SK-N-SH (cell line): ENCODE data around the gene ERC2. TPM values are rescaled to one million over a fixed set of nuclear protein-coding genes. Genes with fewer than 3 reads are reported as not detected.

ENCODE experiments used
- CTCF ChIA-PET: fragments of 300-600, 350-600 bp; formaldehyde crosslinking; extraction: SDS; loops from one replicate; lab custom pipeline; 2021; lab: Yijun Ruan, JAX
- POLR2A ChIA-PET: fragments of 350-600 bp; sonication (Branson Sonifier 250); formaldehyde crosslinking; extraction: SDS; loops from one replicate; lab custom pipeline; 2020; ENCODE audit warnings: antibody characterized with exemption, inconsistent platforms; lab: Yijun Ruan, JAX
- DNase-seq: peaks from one replicate; pipeline ENCODE4 v3.0.0; 2012
- H2AFZ ChIP-seq: fragments of 200-600 bp; sonication (generic); 2 replicates; pipeline ENCODE4 v1.8.1; 2016; ENCODE audit warnings: antibody characterized with exemption, mild to moderate bottlenecking, low read depth
- H3F3A ChIP-seq: fragments of 200-600 bp; sonication (generic); replicated peaks from 2 replicates; pipeline ENCODE3; 2016; ENCODE audit warnings: antibody characterized with exemption, mild to moderate bottlenecking; ENCODE audit not compliant: insufficient read depth
- H3K27ac ChIP-seq, 2 experiments: fragments of 200-500 bp in 1 of 2; fragments of 200-600 bp in 1 of 2; sonication (Bioruptor generic) in 1 of 2; sonication (generic), shearing (Covaris generic) in 1 of 2; 2 replicates each; pipeline versions ENCODE4 v1.5.1 to v1.6.1; 2014 to 2016; ENCODE audit warnings: low read depth in 2 of 2, inconsistent platforms in 1 of 2, low read length in 1 of 2, mild to moderate bottlenecking in 1 of 2, mixed read lengths in 1 of 2
- H3K27me3 ChIP-seq: fragments of 200-600 bp; sonication (generic), shearing (Covaris generic); 2 replicates; pipeline ENCODE4 v1.6.1; 2016; ENCODE audit warnings: mixed run types; ENCODE audit not compliant: insufficient read depth
- H3K36me3 ChIP-seq, 2 experiments: fragments of 200-500 bp in 1 of 2; fragments of 200-600 bp in 1 of 2; sonication (Bioruptor generic) in 1 of 2; sonication (generic) in 1 of 2; replicated peaks in 1 of 2; 2 replicates each; pipeline versions ENCODE3 to v1.5.1; 2014 to 2016; ENCODE audit warnings: low read length in 1 of 2, mild to moderate bottlenecking in 1 of 2; ENCODE audit not compliant: insufficient read depth in 2 of 2, control insufficient read depth in 1 of 2
- H3K4me1 ChIP-seq, 2 experiments: fragments of 200-500 bp in 1 of 2; fragments of 200-600 bp in 1 of 2; sonication (Bioruptor generic) in 1 of 2; sonication (generic), shearing (Covaris generic) in 1 of 2; 2 replicates each; pipeline versions ENCODE4 v1.5.1 to v1.6.1; 2014 to 2016; ENCODE audit warnings: low read depth in 1 of 2, low read length in 1 of 2, mixed run types in 1 of 2; ENCODE audit not compliant: insufficient read depth in 2 of 2, control insufficient read depth in 1 of 2
- H3K4me2 ChIP-seq: fragments of 200-600 bp; sonication (generic), shearing (Covaris generic); 2 replicates; pipeline ENCODE4 v1.6.1; 2017; ENCODE audit warnings: mixed run types
- H3K4me3 ChIP-seq, 2 experiments: fragments of 200-500 bp in 1 of 2; fragments of 200-600 bp in 1 of 2; sonication (Bioruptor generic) in 1 of 2; sonication (generic), shearing (Covaris generic) in 1 of 2; 2 replicates each; pipeline versions ENCODE4 v1.5.1 to v1.8.1; 2014 to 2016; ENCODE audit warnings: low read depth in 2 of 2, inconsistent platforms in 1 of 2, low read length in 1 of 2, mild to moderate bottlenecking in 1 of 2, mixed read lengths in 1 of 2, moderate library complexity in 1 of 2
- H3K79me2 ChIP-seq: fragments of 200-600 bp; sonication (generic); 2 replicates; pipeline ENCODE4 v1.8.1; 2017; ENCODE audit warnings: mild to moderate bottlenecking; ENCODE audit not compliant: insufficient read depth
- H3K9ac ChIP-seq: fragments of 200-600 bp; sonication (generic); 2 replicates; pipeline ENCODE4 v1.6.1; 2017; ENCODE audit warnings: mixed run types
- H3K9me2 ChIP-seq: fragments of 200-600 bp; sonication (generic); 2 replicates; pipeline ENCODE4 v1.6.1; 2017; ENCODE audit warnings: mixed run types
- H3K9me3 ChIP-seq: fragments of 200-600 bp; sonication (generic); 2 replicates; pipeline ENCODE4 v1.6.1; 2017; ENCODE audit warnings: mixed run types, mild to moderate bottlenecking, moderate library complexity
- H4K20me1 ChIP-seq: fragments of 200-600 bp; sonication (generic); 2 replicates; pipeline ENCODE4 v1.6.1; 2017; ENCODE audit warnings: mild to moderate bottlenecking, mixed run types; ENCODE audit not compliant: insufficient read depth
- CHD2 ChIP-seq: fragments of 150-350 bp; IDR thresholded peaks from 2 replicates; pipeline ENCODE4 v1.6.1; 2018; ENCODE audit warnings: low read length; ENCODE audit not compliant: partially characterized antibody
- CTCF ChIP-seq: fragments of 200-600 bp; sonication (generic); IDR thresholded peaks from 2 replicates; pipeline ENCODE4 v1.6.1; 2017; ENCODE audit warnings: antibody characterized with exemption, mild to moderate bottlenecking, moderate library complexity
- EZH2phosphoT487 ChIP-seq: fragments of 200-600 bp; sonication (generic); IDR thresholded peaks from 2 replicates; pipeline ENCODE4 v1.6.1; 2017; ENCODE audit warnings: low read depth, mixed run types, mild to moderate bottlenecking, antibody characterized with exemption, moderate library complexity, borderline replicate concordance
- GATA2 ChIP-seq: sonication (generic); formaldehyde crosslinking; IDR thresholded peaks from 2 replicates; pipeline ENCODE4 v1.5.0; 2020; ENCODE audit warnings: mild to moderate bottlenecking, missing genetic modification reagents
- MEF2A ChIP-seq: IDR thresholded peaks from 2 replicates; pipeline ENCODE4 v1.4.0; 2012; ENCODE audit warnings: low read depth, borderline replicate concordance
- MXI1 ChIP-seq: IDR thresholded peaks from 2 replicates; pipeline ENCODE4 v1.6.1; 2012; ENCODE audit warnings: mild to moderate bottlenecking, low read depth, low read length, improper control_type of control experiment
- NFIC ChIP-seq: IDR thresholded peaks from 2 replicates; pipeline ENCODE4 v1.4.0; 2012; ENCODE audit warnings: borderline replicate concordance
- POLR2AphosphoS5 ChIP-seq: IDR thresholded peaks from 2 replicates; pipeline ENCODE4 v1.6.1; 2012; ENCODE audit warnings: low read depth, low read length
- RXRA ChIP-seq: IDR thresholded peaks from 2 replicates; pipeline ENCODE4 v1.4.0; 2012; ENCODE audit warnings: low read depth, mild to moderate bottlenecking, borderline replicate concordance
- SMC3 ChIP-seq: IDR thresholded peaks from 2 replicates; pipeline ENCODE4 v1.6.1; 2012; ENCODE audit warnings: low read depth, low read length, improper control_type of control experiment
- YY1 ChIP-seq: IDR thresholded peaks from 2 replicates; pipeline ENCODE4 v1.4.0; 2012; ENCODE audit warnings: low read depth, mild to moderate bottlenecking
- WGBS: methylation state at CpG from one replicate; pipeline ENCODE4 v1.1.6; 2017; ENCODE audit warnings: low lambda C conversion rate; 5-methylcytosine and 5-hydroxymethylcytosine counted together
- polyA plus RNA-seq, 3 experiments: library from polyadenylated mRNA; depleted of rRNA; stranded (reverse); fragments of >200 nt; gene quantifications; 2 replicates each; pipeline ENCODE4 v1.2.3, GENCODE V29; 2012

The ERC2 gene
- polyA plus RNA-seq, 1 of the 3 experiments (the other 2 are of a cell fraction): 1.6 TPM

DNA sequence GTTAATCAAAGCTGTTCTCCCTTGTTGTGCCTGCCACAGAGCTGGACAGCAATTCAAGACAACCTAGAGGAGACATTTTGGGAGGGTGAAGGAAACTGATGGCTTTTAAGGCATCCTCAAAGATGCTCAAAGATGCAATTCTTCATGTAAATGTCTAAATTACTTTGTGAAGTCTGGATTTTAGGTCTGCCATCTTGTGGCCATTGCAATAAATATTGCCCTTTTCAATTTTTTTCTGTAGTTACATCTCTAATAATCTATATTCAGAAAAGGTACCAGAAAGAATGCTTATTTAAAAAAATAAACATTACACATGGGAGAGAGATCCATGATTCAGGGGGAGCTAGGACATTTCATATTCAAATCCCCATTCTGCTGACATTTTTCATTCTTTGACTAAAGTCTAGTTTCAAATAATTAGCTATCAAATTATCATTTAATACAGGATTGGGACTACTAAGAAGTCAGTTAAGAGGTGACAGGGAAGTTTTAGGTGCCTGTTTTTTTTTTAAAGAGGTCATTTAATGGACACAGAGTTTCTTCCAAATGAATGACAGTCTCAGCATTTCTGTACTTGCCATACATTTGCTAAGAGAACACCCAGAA, 721.4 kb downstream of the ERC2 start (continued):
- TF ChIP-seq RXRA: no peak
- no peak for TF ChIP-seq EZH2phosphoT487
- peak; percentile 46 for TF ChIP-seq SMC3

DNA sequence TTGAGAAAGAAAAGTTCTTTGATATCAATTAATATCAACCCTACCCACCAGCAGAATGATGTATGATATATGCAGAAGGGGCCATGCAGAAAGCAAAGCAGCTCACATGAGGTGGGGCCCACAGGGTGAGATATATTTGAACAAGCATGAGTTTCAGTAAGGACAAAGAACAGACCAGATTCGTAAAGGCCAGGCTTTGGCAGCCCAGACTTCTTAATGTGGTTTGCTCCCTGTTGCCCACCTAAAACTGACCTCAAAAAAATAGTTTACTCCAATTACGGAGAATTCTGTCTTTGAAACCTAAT, 725.5 kb downstream of the ERC2 start:
- Histone ChIP-seq H3K9me3 (no peaks in the 10 kb centered on the region), H4K20me1 (no peaks in the 10 kb centered on the region), H3K4me3 (no peak overlapping the region), H3K4me2 (no peak overlapping the region), H3K79me2 (no peaks in the 10 kb centered on the region), H3K9ac (no peak overlapping the region), H3K36me3 (no peaks in the 10 kb centered on the region), H2AFZ (no peak overlapping the region), H3K27me3 (no peaks in the 10 kb centered on the region), H3F3A (no peaks in the 10 kb centered on the region), H3K27ac (no peak overlapping the region), H3K4me1 (no peaks in the 10 kb centered on the region), H3K9me2 (no peaks in the 10 kb centered on the region)
- CTCF ChIA-PET: no interaction called here
- TF ChIP-seq GATA2 (CRISPR knock-in tag): no peak
- TF ChIP-seq MEF2A: no peak
- TF ChIP-seq RXRA: no peak
- TF ChIP-seq CHD2: no peak
- no peak for TF ChIP-seq EZH2phosphoT487
- POLR2A ChIA-PET: no interaction called here
- 63% methylated on average over 2 of the region's 2 CpGs for WGBS
- DNase-seq: no peak

- H3K9ac ChIP-seq: no peak overlapping the region
- no peak overlapping the region for H3K4me3 ChIP-seq
- no peak overlapping the region for H2AFZ ChIP-seq
- no peaks in the 10 kb centered on the region for H3K79me2 ChIP-seq
- CTCF ChIA-PET: interaction anchor here (1.4 kb wide), 1 partner anchor 20 kb away, joined by 3 read pairs; no protein-coding TSS in a partner anchor
- no peaks in the 10 kb centered on the region for H3K4me1 ChIP-seq
- WGBS: 51% methylated on average over 4 of the region's 4 CpGs
- TF ChIP-seq RXRA (no peak), POLR2AphosphoS5 (no peak), CTCF (no peak), CHD2 (no peak), NFIC (no peak), EZH2phosphoT487 (no peak), YY1 (no peak), MEF2A (no peak), MXI1 (no peak)
- TF ChIP-seq, all 33 proteins: peak for 0
- Histone ChIP-seq H3K36me3 (no peaks in the 10 kb centered on the region), H3F3A (no peaks in the 10 kb centered on the region), H3K27me3 (no peaks in the 10 kb centered on the region), H3K9me3 (no peaks in the 10 kb centered on the region), H3K27ac (no peak overlapping the region), H3K9me2 (no peaks in the 10 kb centered on the region), H4K20me1 (no peaks in the 10 kb centered on the region), H3K4me2 (no peak overlapping the region)
- POLR2A ChIA-PET: no interaction called here
- DNase-seq: no peak
These were observed 726.0 kb downstream of the ERC2 start for GRCh38 chr3:55742022-55742831.
